Fibroblast of mammary gland (primary cell): Measurements from ENCODE around the gene KIAA0232.
"Not testable (repeated sequence)": the region's sequence is repeated elsewhere in the genome, so short reads cannot be mapped to it uniquely, and the experiment has no call there.

ENCODE experiments used
- DNase-seq: peaks from one replicate; pipeline ENCODE4 v3.0.0-alpha.2; 2010; ENCODE audit warnings: low read depth
- H3K4me3 ChIP-seq: 2 replicates; pipeline ENCODE4 v1.5.1; 2011; ENCODE audit warnings: low read depth, mild to moderate bottlenecking, low read length, moderate library complexity; ENCODE audit not compliant: control insufficient read depth
- CTCF ChIP-seq: conservative IDR thresholded peaks from 2 replicates; pipeline ENCODE4 v1.5.1; 2011; ENCODE audit warnings: low read depth, low read length, inconsistent platforms; ENCODE audit not compliant: control insufficient read depth, insufficient read depth

The KIAA0232 gene

GRCh38 chr4:6751611-6752485 lies 30.7 kb upstream of the KIAA0232 start:
- DNase-seq: no peak
- H3K4me3 ChIP-seq: no peak overlapping the region
- TF ChIP-seq CTCF: no peak

GRCh38 chr4:6752486-6752829 lies 30.1 kb upstream of the KIAA0232 start:
- no peak for DNase-seq
- no peak for TF ChIP-seq CTCF
- no peak overlapping the region for H3K4me3 ChIP-seq

- no peak for DNase-seq
- TF ChIP-seq CTCF: no peak
- no peak overlapping the region for H3K4me3 ChIP-seq
Measured at GRCh38 chr4:6753103-6753560, 29.4 kb upstream of the KIAA0232 start.

- H3K4me3 ChIP-seq: no peak overlapping the region
- no peak for DNase-seq
- TF ChIP-seq CTCF: no peak
Measured at GRCh38 chr4:6753891-6754290, 28.6 kb upstream of the KIAA0232 start.

- no peak overlapping the region for H3K4me3 ChIP-seq
- no peak for DNase-seq
- no peak for TF ChIP-seq CTCF
Measured at GRCh38 chr4:6754481-6755087, 27.9 kb upstream of the KIAA0232 start.

GRCh38 chr4:6755088-6755753 lies 27.3 kb upstream of the KIAA0232 start:
- no peak for TF ChIP-seq CTCF
- no peak overlapping the region for H3K4me3 ChIP-seq

GRCh38 chr4:6756345-6756744 lies 26.2 kb upstream of the KIAA0232 start:
- DNase-seq, H3K4me3 ChIP-seq: not testable (repeated sequence)

More at GRCh38 chr4:6755088-6755753, 27.3 kb upstream of the KIAA0232 start:
- no peak for DNase-seq
